Activated T-helper 1 cell treated with anti-CD3 and anti-CD28 coated beads, Interleukin-2, amount 50 U/mL, for 16 hours (primary cell): ENCODE results near the gene NPIPB4.
"Not testable (repeated sequence)": the region's sequence is repeated elsewhere in the genome, so short reads cannot be mapped to it uniquely, and the experiment has no call there.

ENCODE experiments used
- DNase-seq, 2 donors: peaks; one replicate each; pipeline ENCODE4 v3.0.0-alpha.2; 2020; ENCODE audit warnings: low read depth in 1 of 2, low spot score in 1 of 2

Gene NPIPB4

DNA sequence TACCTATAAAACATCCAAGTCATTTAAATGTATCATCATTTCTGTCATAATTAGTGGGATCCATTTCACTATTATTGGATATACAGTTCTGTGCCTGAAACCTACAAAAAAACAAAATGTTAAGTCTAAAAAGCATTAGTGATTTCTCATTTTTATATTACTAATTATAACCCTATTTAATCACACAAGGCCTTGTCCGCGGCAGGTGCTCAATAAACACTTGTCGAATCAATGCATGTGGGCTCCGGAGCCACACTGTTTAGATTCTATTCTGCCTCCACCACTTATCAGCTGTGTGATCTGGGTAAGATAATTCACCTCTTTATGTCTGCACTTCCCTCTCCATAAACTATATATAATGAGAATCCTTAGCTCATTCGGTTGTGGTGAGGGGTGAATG, at the start of gene NPIPB4:
NPIPB4 (minus strand) TSS at position 101 of the 400 bp plus-strand sequence. CDS start 378 bp downstream, outside the sequence.
- not testable (repeated sequence) for DNase-seq

DNA sequence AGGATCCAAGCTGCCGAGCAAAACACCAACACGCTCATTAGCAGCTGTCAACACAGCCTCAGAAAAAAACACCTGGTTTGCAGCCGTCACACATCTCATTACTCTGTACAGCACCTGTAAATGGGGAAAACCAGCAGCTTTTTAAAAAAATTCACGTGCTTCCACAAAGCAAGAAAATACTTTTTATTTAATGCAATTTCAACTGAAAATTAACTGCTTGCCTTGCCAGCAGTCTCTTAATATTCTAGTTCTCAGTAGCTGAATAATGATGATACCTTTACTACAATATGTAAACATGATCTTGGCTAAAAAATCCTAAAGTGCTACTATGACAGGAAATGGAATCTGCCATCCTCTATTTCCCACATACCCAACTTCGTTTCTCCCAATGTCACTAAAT, 41.4 kb upstream of the NPIPB4 start:
- DNase-seq = not testable (repeated sequence)

DNA sequence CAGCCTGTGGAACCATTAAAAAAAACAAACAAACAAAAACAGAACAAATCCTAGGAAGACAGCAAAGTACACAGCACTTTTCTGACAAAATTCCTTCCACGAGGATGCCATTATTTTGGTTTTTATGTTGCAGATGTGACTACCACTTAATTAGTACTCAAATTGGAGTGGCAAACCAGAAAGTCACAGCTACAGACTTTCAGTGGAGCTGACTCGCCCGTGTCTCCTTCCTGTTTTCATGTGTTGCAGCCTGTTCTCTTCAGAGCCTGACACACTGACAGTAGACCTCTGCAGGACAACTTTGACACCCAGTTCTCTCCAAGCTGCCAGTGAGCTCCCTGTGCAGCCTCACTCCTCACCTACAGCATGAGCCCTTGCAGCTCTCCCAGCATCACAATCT, 24.4 kb upstream of the NPIPB4 start:
- DNase-seq = not testable (repeated sequence)

DNA sequence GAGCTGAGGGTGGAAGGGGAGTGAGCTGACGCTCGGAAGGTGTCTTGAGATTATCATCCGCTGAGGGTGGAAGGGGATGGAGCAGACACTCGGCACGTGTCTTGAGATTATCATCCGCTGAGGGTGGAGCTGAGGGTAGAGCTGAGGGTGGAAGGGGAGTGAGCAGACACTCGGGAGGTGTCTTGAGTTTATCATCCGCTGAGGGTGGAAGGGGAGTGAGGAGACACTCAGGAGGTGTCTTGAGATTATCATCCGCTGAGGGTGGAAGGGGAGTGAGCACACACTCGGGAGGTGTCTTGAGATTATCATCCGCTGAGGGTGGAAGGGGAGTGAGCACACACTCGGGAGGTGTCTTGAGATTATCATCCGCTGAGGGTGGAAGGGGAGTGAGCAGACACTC, 20.4 kb downstream of the NPIPB4 start:
- DNase-seq = not testable (repeated sequence)

DNA sequence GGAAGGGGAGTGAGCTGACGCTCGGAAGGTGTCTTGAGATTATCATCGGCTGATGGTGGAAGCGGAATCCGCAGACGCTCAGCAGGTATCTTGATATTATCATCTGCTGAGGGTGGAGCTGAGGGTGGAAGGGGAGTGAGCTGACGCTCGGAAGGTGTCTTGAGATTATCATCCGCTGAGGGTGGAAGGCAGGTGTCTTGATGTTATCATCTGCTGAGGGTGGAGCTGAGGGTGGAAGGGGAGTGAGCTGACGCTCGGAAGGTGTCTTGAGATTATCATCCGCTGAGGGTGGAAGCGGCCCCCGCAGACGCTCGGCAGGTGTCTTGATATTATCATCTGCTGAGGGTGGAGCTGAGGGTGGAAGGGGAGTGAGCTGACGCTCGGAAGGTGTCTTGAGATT, 21.2 kb downstream of the NPIPB4 start:
- peak in 1 of 2 donors; percentile 2 for DNase-seq

DNA sequence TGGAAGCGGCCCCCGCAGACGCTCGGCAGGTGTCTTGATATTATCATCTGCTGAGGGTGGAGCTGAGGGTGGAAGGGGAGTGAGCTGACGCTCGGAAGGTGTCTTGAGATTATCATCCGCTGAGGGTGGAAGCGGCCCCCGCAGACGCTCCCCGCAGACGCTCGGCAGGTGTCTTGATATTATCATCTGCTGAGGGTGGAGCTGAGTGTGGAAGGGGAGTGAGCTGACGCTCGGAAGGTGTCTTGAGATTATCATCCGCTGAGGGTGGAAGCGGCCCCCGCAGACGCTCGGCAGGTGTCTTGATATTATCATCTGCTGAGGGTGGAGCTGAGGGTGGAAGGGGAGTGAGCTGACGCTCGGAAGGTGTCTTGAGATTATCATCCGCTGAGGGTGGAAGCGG, 21.8 kb downstream of the NPIPB4 start:
- DNase-seq = not testable (repeated sequence)

DNA sequence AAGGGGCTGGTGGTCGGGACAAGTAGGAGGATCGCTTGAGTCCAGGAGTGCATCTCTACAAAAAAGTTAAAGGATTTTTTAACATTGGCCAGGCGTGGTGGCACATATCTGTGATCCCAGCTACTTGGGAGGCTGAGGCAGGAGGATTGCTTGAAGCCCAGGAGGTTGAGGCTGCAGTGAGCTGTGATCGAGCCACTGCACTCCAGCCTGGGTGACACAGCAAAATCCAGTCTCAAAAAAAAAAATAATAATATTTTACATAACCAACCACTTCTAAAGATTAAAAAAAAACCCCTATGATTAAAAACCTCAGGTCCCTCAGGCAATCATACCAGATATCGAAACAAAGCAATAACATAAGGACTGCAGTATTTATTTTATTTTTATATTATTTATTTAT, 23.3 kb downstream of the NPIPB4 start:
- not testable (repeated sequence) for DNase-seq

DNA sequence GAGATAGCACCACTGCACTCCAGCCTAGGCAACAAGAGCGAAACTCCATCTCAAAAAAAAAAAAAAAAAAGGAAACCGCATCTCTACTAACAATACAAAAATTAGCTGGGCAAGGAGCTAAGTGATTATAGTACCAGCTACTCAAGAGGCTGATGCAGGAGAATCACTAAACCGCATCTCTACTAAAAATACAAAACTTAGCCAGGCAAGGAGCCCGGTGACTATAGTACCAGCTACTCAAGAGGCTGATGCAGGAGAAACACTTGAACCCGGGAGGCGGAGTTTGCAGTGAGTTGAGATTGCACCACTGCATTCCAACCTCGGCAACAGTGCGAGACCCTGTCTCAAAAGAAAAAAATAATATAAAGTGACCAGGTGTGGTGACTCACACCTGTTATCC, 27.6 kb downstream of the NPIPB4 start:
- DNase-seq = not testable (repeated sequence)

DNA sequence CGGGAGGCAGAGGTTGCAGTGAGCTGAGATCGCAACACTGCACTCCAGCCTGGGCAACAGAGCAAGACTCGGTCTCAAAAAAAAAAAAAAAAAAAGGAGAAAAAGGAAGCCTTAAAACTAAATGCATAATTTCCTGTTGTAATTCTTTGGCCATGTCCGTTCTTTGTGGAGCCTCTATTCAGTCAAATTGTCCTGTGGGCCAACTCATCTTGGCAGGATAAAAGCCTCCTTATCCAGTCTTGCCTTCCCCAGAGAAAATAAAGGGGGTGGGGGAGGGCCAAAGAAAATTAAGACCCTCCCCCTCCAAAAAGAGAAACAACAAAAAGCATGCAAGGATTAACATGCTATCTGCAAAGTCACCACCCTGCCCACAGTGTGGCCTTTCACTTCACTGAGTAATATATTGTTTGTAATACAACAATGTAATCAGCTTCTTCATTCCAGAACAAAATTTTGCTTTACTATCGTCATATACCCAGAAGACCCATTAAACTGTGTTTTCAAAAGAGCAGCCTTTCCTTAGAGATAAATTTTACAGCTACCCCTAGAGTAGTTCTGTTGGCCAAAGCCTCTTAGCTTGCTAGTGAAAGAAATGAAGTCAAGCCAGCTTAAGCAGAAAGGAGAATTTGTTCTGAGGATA, 31.4 kb downstream of the NPIPB4 start:
- DNase-seq = not testable (repeated sequence)

DNA sequence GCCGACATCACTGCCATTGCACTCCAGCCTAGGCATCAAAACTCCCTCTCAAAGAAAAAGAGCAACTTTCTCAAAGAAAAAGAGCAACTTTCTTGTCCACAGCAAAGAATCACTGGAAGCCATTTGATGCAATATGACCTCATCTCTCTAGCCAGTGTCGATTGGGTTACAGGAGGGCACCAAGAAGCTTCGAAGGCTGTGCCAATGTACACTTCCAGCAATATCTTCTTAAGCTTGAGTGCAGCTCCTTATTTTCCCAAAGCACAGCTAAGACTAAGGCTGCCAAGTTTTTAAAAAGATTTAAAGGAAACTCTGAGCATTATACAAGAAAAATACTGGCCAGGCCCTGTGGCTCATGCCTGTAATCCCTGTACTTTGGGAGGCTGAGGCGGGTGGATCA, 32.0 kb downstream of the NPIPB4 start:
- not testable (repeated sequence) for DNase-seq

DNA sequence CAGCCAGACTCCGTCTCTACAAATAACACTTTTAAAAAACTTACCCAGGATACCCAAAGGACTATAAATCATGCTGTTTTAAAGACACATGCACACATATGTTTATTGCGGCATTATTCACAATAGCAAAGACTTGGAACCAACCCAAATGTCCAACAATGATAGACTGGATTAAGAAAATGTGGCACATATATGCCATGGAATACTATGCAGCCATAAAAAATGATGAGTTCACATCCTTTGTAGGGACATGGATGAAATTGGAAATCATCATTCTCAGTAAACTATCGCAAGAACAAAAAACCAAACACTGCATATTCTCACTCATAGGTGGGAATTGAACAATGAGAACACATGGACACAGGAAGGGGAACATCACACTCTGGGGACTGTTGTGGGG, 34.3 kb downstream of the NPIPB4 start:
- DNase-seq = not testable (repeated sequence)

DNA sequence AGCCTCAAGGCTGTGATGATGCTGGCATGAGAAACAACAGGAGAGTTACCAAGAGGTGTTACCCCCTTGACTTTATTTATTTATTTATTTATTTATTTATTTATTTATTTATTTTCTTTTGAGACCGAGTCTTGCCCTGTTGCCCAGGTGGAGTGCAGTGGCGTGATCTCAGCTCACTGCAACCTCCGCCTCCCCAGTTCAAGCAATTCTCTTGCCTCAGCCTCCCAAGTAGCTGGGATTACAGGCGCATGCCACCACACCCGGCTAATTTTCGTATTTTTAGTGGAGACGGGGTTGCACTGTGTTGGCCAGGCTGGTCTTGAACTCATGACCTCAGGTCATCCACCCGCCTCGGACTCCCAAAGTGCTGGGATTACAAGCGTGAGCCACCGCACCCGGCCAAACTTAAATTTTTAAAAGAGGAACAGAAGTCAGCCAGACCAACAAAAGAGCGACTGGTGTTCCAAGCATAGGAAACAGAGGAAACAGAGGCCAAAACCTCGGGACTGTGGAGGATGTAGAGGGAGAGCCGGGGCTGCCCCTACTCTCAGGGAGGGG, 36.6 kb downstream of the NPIPB4 start:
- not testable (repeated sequence) for DNase-seq

DNA sequence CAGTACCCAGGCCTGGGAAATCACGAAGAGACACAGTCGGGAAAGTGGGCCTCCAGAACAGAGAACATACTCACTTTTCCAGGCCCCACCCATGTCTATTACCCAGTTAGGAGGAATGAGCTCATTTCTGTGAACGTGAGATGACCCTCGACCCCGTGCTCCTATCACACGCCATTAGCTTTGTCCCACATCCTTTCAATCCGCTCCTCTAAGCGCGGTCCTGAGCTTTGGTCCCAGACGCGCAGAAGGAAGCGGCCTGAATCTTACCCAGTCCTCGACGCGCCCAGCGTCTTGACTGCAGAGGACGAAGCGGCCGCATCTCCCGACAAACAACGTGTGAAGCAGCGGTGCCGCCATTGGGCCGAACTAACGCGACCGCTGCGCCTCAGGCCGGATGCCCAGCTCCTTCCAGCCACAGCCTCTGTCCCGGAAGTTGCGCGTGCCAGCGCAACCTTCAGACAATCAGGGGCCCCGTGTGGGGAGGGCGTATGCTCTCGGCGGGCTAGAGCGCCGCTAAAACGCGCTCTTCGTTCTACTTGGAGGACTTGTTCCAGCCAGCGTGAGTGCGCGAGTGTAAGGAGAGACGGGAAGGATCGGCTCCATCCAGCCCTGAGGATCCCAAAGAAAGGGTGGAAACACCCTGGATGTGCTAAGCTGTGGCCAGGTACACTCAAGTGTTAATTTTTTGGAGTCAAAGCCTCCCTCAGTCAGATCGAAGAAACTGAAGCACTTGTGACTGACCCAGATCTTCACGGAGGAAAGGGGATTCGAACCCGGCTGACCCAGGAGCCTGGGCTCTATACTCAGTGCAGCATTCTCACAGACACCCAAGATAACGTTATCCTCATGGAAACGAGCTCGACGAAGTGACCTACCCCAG, 37.3 kb downstream of the NPIPB4 start:
- DNase-seq = peak; percentile 35 to 39

DNA sequence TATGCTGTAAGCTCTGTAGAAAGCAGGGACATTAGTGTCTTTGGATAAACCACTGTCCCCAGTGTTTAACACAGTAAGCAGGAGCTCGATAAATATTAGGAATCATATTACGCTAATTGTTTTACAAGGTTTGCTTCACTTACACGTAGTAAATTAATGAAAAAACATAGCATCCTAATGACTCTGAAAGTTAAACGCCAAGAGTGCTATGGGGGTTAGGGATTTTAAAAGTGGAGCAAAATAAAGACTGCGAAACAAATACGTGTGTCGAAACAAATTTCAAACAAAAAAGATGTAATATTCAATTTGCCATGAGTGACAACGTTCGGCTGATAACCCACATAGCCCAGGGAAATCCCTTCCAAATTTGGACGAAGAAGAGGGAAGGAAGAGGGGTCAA, 37.9 kb downstream of the NPIPB4 start:
- not testable (repeated sequence) for DNase-seq

DNA sequence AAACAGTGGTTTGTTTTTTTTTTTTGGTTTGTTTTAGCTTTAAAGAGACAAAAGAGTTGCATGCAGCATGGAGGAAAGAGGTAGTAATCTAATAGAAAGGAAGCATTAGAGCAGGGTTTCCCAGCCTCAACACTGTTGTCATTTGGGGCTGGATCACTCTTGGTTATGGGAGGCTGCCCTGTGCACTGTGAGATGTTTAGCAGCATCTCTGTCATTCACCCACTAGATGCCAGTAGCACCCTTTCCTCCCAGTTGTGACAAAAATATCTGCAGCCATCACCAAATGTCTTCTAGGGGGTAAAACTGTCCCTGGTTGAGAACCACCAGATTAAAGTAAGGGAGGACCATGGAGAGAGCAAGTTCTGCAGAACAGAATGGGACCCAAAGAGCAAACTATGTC, 40.5 kb downstream of the NPIPB4 start:
- DNase-seq = not testable (repeated sequence)

DNA sequence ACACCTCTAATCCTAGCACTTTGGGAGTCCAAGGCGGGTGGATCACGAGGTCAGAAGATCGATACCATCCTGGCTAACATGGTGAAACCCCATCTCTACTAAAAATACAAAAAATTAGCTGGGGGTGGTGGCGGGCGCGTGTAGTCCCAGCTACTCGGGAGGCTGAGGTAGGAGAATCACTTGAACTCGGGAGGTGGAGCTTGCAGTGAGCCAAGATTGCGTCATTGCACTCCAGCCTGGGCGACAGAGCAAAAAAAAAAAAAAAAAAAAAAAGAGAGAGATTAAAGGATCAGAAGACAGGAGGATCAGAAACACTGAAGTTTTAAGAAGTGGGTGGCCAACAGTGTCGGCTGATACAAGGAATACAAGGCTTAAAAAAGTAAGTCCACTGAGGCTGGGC, 41.9 kb downstream of the NPIPB4 start:
- DNase-seq = not testable (repeated sequence)

DNA sequence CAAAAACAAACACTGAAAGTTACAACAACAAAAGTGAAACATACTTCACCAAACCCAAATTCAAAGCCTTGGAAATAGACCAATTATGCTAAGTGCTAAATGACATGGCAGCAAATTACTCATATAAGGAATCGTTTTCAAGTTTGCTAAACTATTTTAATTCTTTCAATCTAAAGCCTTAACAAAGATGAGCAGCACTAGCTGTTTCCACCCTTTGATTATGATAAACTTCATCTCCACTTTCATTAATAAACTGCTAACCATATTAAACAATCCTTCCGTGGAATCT, 55.2 kb downstream of the NPIPB4 start:
- DNase-seq = not testable (repeated sequence)

DNA sequence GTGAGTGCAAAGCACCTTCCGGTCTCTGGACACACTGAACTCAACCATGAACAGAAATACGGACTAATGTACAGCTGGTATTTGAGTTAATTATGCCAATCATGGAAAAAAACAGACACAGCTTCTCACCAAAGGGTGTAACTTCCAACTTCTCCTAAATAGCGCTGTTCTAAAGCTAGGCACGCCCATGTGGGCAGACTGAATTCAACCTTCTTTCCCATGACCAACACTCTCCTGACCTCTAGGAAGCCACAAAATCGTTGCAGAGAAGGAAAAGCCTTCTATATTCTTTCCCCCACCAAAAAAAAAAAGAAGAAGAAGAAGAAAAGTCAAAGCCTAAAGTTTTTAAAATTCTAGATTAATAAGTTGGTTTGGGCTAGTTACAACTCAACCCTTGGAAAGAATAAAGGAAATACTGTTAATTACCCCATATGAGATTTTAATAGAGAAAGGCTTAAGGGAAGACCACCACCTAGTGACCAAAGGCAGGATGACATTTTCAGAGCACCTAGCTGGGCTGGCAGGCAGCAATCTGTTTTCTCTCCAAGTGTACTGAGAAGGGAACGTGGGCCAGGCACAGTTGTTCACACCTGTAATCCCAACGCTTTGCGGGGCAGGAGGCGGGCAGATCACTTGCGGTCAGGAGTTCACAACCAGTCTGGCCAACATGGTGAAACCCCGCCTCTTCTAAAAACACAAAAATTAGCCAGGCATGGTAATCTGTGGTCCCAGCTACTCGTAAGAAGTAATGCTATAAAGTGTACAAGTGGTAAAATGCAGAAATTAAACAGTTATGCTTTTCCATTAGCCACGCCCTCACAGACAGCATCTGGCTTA, 55.8 kb downstream of the NPIPB4 start:
- DNase-seq = not testable (repeated sequence)

DNA sequence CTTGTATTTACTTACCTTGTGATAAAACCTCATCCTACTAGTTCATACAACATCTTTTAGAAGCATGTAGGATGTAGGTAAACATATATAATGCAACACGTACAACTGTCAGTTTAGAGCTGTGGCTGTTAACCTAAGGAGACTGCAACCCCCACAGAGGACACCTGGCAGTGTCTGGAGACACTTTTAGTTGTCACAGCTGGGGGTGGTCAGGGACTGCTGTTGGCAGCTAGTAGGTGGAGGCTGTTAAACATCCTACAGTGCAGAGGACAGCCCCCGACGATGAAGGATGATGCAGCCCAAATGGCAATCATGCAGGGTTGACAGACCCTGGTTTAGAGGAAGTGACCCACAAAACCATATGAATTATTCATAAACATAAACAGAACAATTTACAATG, 59.0 kb downstream of the NPIPB4 start:
- not testable (repeated sequence) for DNase-seq

DNA sequence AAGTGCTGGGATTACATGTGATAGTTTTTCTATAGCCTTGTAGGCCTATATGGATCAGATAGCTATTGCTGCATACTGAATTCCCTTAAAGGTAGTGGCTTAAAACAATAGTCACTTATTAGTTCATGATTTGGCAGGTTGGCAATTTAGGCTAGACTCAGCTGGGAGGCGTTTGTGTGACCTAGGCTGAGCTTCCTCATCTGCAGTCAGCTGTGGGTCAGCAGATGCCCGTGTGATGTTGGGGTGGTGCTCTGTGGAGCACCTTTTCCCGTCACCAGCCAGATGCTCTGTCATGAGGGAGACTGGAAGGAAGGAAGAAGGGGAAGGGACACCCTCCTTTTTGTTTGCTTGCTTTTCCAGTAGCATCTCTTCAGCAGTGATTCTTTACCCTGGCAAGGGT, 64.2 kb downstream of the NPIPB4 start:
- not testable (repeated sequence) for DNase-seq

DNA sequence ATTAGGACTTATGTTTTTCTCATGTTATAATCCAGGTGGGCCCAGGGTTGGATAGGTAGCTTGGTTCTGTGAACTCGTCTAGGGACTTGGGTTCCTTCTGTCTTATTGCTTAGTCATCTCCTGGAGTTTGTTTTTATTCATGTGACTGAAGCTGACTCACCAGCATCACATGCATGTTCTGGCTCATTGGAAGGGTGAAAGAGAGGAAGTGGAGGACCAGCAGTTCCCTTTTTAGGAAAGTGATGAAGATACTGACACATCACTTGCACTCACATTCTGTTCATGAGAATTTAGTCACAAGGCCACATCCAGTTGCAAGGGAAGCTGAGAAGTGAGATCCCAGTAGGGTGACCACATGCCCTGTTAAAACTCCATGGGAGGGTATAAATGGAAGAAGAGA, 67.0 kb downstream of the NPIPB4 start:
- DNase-seq = not testable (repeated sequence)
